ENCODE data around the gene CD151. TPM values are rescaled to one million over a fixed set of nuclear protein-coding genes. Genes with fewer than 3 reads are reported as not detected.

CD151 gene
- total RNA-seq, 1 donor from 2014 or later, result 377 TPM

DNA sequence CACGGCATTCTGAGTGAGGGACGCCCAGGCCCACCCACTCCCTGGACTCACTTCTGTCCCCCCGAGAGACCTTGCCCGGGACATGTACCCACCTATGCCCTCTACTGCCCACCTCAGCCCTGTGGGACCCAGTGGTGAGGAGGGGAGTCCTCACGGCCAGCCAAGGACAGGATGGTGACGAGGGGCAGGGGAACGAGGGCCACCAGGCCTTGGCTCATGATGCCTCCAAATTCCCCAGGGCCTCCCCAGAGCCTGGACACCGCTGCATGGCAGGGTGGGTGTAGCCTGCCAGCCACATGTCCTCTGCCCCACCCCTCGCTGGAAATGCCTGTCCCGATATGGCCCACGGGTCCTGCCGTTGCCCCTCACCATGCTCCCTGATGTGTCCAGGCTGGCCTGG, 36.0 kb downstream of the CD151 start:
- H3K36me3 Mint-ChIP-seq (ENCODE audit: unreplicated experiment), result no peaks in the 10 kb centered on the region
- no peak for DNase-seq (ENCODE audit: extremely low spot score, unreplicated experiment)
- no peaks in the 10 kb centered on the region for H3K9me3 Mint-ChIP-seq (ENCODE audit: unreplicated experiment)
- H3K27ac Mint-ChIP-seq (ENCODE audit: unreplicated experiment), result no peak overlapping the region
- no peak for TF ChIP-seq CTCF (IDR thresholded peaks at IDR 0.05)
- peaks cover 4% of the 10 kb centered on the region for H3K4me1 Mint-ChIP-seq (ENCODE audit: unreplicated experiment)
- H3K4me3 Mint-ChIP-seq (ENCODE audit: unreplicated experiment), result no peak overlapping the region
- H3K27me3 Mint-ChIP-seq (ENCODE audit: unreplicated experiment), result no peaks in the 10 kb centered on the region

GRCh38 chr11:869399-870126, 36.8 kb downstream of the CD151 start:
- H3K27ac Mint-ChIP-seq (ENCODE audit: unreplicated experiment), result no peak overlapping the region
- H3K4me3 Mint-ChIP-seq (ENCODE audit: unreplicated experiment), result no peak overlapping the region
- no peak for DNase-seq (ENCODE audit: extremely low spot score, unreplicated experiment)
- H3K9me3 Mint-ChIP-seq (ENCODE audit: unreplicated experiment), result no peaks in the 10 kb centered on the region
- no peaks in the 10 kb centered on the region for H3K27me3 Mint-ChIP-seq (ENCODE audit: unreplicated experiment)
- H3K4me1 Mint-ChIP-seq (ENCODE audit: unreplicated experiment), result peaks cover 4% of the 10 kb centered on the region
- TF ChIP-seq CTCF (IDR thresholded peaks at IDR 0.05), result no peak
- no peaks in the 10 kb centered on the region for H3K36me3 Mint-ChIP-seq (ENCODE audit: unreplicated experiment)

DNA sequence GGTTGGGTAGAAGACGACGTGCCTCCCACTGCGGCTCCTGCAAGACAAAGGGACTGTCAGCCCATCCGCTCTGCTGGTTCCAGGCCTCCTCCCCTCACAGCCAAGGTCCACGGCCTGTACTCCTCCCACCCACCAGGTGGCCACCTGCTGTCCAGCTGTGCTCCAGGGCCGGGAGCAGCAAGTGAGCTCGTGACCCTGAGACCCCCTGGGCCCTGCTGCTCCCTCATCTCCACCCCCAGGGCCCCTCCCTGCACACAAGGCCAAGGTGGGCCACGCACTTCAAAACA, 37.3 kb downstream of the CD151 start:
- H3K4me1 Mint-ChIP-seq (ENCODE audit: unreplicated experiment), result peaks cover 4% of the 10 kb centered on the region
- H3K27me3 Mint-ChIP-seq (ENCODE audit: unreplicated experiment), result no peaks in the 10 kb centered on the region
- no peak for DNase-seq (ENCODE audit: extremely low spot score, unreplicated experiment)
- H3K9me3 Mint-ChIP-seq (ENCODE audit: unreplicated experiment), result no peaks in the 10 kb centered on the region
- H3K36me3 Mint-ChIP-seq (ENCODE audit: unreplicated experiment), result no peaks in the 10 kb centered on the region
- TF ChIP-seq CTCF (IDR thresholded peaks at IDR 0.05), result no peak
- no peak overlapping the region for H3K4me3 Mint-ChIP-seq (ENCODE audit: unreplicated experiment)
- no peak overlapping the region for H3K27ac Mint-ChIP-seq (ENCODE audit: unreplicated experiment)

GRCh38 chr11:870418-870817, 37.7 kb downstream of the CD151 start:
- TF ChIP-seq CTCF (IDR thresholded peaks at IDR 0.05), result no peak
- Mint-ChIP-seq H3K4me3 (ENCODE audit: unreplicated experiment) (no peak overlapping the region), H3K36me3 (ENCODE audit: unreplicated experiment) (no peaks in the 10 kb centered on the region), H3K4me1 (ENCODE audit: unreplicated experiment) (peaks cover 4% of the 10 kb centered on the region), H3K9me3 (ENCODE audit: unreplicated experiment) (no peaks in the 10 kb centered on the region), H3K27ac (ENCODE audit: unreplicated experiment) (no peak overlapping the region), H3K27me3 (ENCODE audit: unreplicated experiment) (no peaks in the 10 kb centered on the region)
- DNase-seq (ENCODE audit: extremely low spot score, unreplicated experiment), result no peak

- Mint-ChIP-seq H3K36me3 (ENCODE audit: unreplicated experiment) (no peaks in the 10 kb centered on the region), H3K4me1 (ENCODE audit: unreplicated experiment) (peaks cover 10% of the 10 kb centered on the region), H3K4me3 (ENCODE audit: unreplicated experiment) (no peak overlapping the region), H3K27ac (ENCODE audit: unreplicated experiment) (no peak overlapping the region), H3K9me3 (ENCODE audit: unreplicated experiment) (no peaks in the 10 kb centered on the region), H3K27me3 (ENCODE audit: unreplicated experiment) (no peaks in the 10 kb centered on the region)
- DNase-seq (ENCODE audit: extremely low spot score, unreplicated experiment), result no peak
- TF ChIP-seq CTCF (IDR thresholded peaks at IDR 0.05), result no peak
Observed at GRCh38 chr11:871472-871871, 38.7 kb downstream of the CD151 start.
